OCI-LY3 (cell line): Measurements from ENCODE around the gene PLIN5.
A peak's percentile ranks its signal among the peaks of the same experiment; 100 is the strongest.

Source experiments
- H2AFZ ChIP-seq: fragments of 200-600, 300-600 bp; shearing (Covaris generic); 2 replicates; pipeline ENCODE4 v1.6.0; 2014; ENCODE audit warnings: antibody characterized with exemption, low read depth, low read length
- H3K27ac ChIP-seq: fragments of 200-600, 300-600 bp; sonication (generic); 2 replicates; pipeline ENCODE4 v1.5.1; 2014; ENCODE audit warnings: mild to moderate bottlenecking, low read length, moderate library complexity, mixed read lengths
- H3K27me3 ChIP-seq: fragments of 200-600, 300-600 bp; sonication (generic); 2 replicates; pipeline ENCODE4 v1.6.1; 2014; ENCODE audit warnings: low read depth, low read length, mixed read lengths
- H3K36me3 ChIP-seq: fragments of 200-600, 300-600 bp; sonication (generic); replicated peaks from 2 replicates; pipeline ENCODE3; 2014; ENCODE audit warnings: low read depth, low read length, mixed read lengths
- H3K4me1 ChIP-seq: fragments of 300-600, 200-600 bp; sonication (generic); 2 replicates; pipeline ENCODE4 v1.6.1; 2014; ENCODE audit warnings: low read length, mixed read lengths
- H3K4me2 ChIP-seq: fragments of 200-600, 300-600 bp; sonication (generic); 2 replicates; pipeline ENCODE4 v1.6.1; 2014; ENCODE audit warnings: low read length, mixed read lengths
- H3K4me3 ChIP-seq: fragments of 300-600, 200-600 bp; sonication (generic); 2 replicates; pipeline ENCODE4 v1.5.1; 2014; ENCODE audit warnings: antibody characterized with exemption, mild to moderate bottlenecking, low read length, moderate library complexity
- H3K79me2 ChIP-seq: fragments of 300-600, 200-600 bp; shearing (Covaris generic); 2 replicates; pipeline ENCODE4 v1.6.1; 2014; ENCODE audit warnings: mild to moderate bottlenecking, low read length, mixed read lengths
- H3K9ac ChIP-seq: fragments of 300-600, 200-600 bp; shearing (Covaris generic); 2 replicates; pipeline ENCODE4 v1.6.0; 2014; ENCODE audit warnings: mild to moderate bottlenecking, low read length, moderate library complexity
- H3K9me3 ChIP-seq: fragments of 200-600, 300-600 bp; shearing (Covaris generic); 2 replicates; pipeline ENCODE4 v1.6.1; 2014; ENCODE audit warnings: low read length, mixed read lengths; ENCODE audit not compliant: insufficient read depth
- H4K20me1 ChIP-seq: fragments of 200-600, 300-600 bp; sonication (generic); 2 replicates; pipeline ENCODE4 v1.6.1; 2016; ENCODE audit warnings: low read length, mixed read lengths; ENCODE audit not compliant: insufficient read depth
- EZH2phosphoT487 ChIP-seq: fragments of 200-600 bp; shearing (Covaris generic); IDR thresholded peaks from 2 replicates; pipeline ENCODE4 v1.6.1; 2018; ENCODE audit warnings: antibody characterized with exemption, mixed run types, low read depth
- TF ChIP-seq, protein P1 (sequence below): fragments of 200-600, 300-600 bp; sonication (generic); IDR thresholded peaks from 2 replicates; pipeline ENCODE4 v1.5.1; 2014; ENCODE audit warnings: antibody characterized with exemption, low read length, low read depth

The PLIN5 gene

DNA sequence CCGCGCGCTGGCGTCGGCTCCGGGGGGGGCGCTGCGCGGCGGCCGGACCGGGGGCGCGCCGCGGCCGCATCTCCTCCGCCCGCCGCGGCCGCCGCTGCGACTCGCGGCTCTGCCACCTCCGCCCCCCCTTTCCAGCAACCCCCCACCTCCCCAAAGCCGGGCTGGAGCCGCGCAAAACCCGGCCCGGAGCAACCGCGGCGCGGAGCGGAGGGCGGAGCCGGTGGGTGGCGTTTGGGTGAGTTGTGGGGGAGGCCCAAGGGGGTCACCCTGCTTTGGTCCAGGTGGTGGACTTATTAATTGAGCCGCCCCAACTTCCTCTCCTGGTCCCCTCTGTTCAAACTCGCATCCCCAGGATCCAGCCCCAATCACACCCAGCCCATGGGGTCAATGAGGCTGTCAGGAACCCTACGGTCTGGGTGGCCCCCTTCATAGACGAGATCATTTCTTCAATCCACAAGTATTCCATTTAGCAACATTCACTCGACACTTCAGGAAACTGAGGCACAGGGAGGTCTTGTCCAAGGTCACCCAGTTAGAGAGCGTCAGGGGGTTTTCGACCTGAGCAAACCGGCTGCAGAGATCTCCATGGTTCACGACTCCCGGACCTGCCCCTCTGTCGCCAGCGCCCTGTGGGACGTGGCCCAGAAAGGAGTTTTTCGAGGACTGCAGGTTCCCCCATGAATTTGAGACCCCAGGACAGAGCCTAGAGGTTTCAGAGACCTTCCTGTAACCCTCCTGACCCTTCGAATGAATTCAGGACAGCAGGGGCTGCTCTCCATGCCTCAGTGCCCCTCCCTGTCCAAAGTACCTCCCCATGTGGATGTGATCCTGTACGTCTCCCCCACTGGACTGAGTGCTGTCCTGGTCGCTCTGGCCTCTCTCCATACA is 46.9 kb upstream of the PLIN5 start:
- peak overlapping the region; percentile 88 for H3K4me3 ChIP-seq
- H4K20me1 ChIP-seq: 0 out of 2 replicates have a peak, but pooled peaks cover 7% of the 10 kb centered on the region
- no peak for TF ChIP-seq EZH2phosphoT487
- TF ChIP-seq, protein P1, sequence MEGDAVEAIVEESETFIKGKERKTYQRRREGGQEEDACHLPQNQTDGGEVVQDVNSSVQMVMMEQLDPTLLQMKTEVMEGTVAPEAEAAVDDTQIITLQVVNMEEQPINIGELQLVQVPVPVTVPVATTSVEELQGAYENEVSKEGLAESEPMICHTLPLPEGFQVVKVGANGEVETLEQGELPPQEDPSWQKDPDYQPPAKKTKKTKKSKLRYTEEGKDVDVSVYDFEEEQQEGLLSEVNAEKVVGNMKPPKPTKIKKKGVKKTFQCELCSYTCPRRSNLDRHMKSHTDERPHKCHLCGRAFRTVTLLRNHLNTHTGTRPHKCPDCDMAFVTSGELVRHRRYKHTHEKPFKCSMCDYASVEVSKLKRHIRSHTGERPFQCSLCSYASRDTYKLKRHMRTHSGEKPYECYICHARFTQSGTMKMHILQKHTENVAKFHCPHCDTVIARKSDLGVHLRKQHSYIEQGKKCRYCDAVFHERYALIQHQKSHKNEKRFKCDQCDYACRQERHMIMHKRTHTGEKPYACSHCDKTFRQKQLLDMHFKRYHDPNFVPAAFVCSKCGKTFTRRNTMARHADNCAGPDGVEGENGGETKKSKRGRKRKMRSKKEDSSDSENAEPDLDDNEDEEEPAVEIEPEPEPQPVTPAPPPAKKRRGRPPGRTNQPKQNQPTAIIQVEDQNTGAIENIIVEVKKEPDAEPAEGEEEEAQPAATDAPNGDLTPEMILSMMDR: no peak
- no peaks in the 10 kb centered on the region for H3K9me3 ChIP-seq
- no peaks in the 10 kb centered on the region for H3K27me3 ChIP-seq
- H3K79me2 ChIP-seq: peaks cover 13% of the 10 kb centered on the region
- peak overlapping the region; percentile 67 for H2AFZ ChIP-seq
- H3K4me1 ChIP-seq: peaks cover 48% of the 10 kb centered on the region
- H3K4me2 ChIP-seq: peak overlapping the region; percentile 81
- H3K9ac ChIP-seq: peak overlapping the region; percentile 46
- H3K27ac ChIP-seq: no peak overlapping the region
- H3K36me3 ChIP-seq: peaks cover 5% of the 10 kb centered on the region

DNA sequence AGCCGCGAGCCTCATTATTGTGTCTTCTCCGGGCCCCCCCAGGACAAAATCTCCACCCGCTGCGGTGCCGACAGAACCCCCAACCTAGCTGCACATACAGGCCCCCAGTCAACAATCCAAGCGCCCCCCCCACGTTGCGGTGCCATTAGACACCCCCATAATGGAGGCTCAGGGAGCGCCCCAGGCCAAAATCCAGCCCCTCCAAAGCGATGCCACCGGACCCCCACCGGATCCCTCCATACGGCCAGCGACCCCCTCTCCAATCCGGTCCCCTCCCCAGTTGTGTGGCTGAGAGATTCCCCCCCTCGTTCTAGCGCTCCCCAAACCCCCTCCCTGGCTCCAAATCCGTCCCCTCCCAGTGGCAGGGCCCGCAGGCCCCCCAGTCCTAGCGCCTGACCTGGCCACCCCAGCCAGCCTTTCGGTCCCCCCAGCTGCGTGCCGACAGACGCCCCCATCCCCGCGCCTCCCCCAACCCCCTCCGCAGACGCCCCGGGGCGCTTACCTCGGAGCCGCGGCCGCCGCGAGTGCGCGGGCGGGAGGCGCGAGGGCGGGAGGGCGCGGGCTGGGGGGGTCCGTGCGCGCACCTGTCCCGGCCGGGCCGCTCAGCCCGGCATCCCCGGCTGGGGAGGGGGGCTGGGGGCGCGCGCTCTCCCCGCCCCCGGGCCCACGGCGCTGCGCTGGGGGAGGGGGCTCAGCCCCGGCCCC is 46.1 kb upstream of the PLIN5 start:
- H3K4me2 ChIP-seq: peak overlapping the region; percentile 86
- H3K27me3 ChIP-seq: no peaks in the 10 kb centered on the region
- H3K9me3 ChIP-seq: no peaks in the 10 kb centered on the region
- peaks cover 13% of the 10 kb centered on the region for H3K79me2 ChIP-seq
- H3K9ac ChIP-seq: peak overlapping the region; percentile 68
- TF ChIP-seq EZH2phosphoT487: no peak
- TF ChIP-seq, protein P1: no peak
- no peak overlapping the region for H2AFZ ChIP-seq
- H4K20me1 ChIP-seq: peaks cover 14% of the 10 kb centered on the region; the same call in 1 of the 2 replicates
- H3K4me1 ChIP-seq: peaks cover 40% of the 10 kb centered on the region
- no peak overlapping the region for H3K27ac ChIP-seq
- H3K4me3 ChIP-seq: peak overlapping the region; percentile 88
- H3K36me3 ChIP-seq: peaks cover 8% of the 10 kb centered on the region

DNA sequence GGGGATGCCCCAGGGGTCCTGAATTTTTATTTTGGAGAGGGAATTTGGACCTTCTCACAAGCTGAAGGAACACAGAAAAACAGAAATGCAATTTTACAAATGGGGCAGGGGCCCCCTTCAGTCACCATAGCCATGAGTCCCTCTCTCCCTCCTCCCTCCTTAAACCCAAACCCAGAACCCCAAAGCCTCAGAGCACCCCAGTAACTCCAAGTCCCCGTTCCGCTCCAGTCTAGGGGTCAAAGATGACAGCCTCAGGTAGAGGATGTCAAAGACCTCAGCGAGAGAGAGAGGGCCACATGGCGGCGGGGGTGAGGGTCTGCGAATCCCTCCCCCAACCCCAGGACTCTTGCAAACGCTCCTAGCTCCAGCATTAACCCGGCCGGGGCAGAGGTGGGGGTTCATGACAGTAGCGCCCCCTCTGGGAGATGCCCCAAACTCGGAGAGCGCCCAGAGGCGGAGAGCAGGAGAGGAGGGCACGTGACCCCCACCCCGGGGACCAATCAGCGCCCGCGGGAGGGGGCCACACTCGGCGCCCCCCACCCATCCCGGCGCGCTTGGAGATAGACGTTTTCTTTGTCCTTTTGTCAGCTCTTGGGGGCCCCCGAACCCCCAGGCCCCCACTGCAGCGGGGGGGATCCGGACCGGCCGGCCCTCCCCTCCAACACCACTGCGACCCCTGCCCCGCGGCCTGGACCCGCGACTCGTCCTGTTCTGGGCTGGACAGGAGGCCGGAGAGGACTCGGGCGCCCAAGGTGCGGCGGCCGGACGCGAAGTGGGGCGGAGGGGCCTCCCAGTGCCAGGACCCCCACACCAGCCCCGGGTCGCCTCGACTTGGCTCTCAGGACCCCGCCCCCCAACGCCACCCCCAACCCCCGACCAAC is 45.2 kb upstream of the PLIN5 start:
- Histone ChIP-seq H3K4me3 (peak overlapping the region; percentile 88), H3K27ac (no peak overlapping the region), H3K4me2 (peak overlapping the region; percentile 86), H3K9ac (peak overlapping the region; percentile 8; the same call in 1 of the 2 replicates), H3K4me1 (peaks cover 37% of the 10 kb centered on the region), H3K27me3 (no peaks in the 10 kb centered on the region), H4K20me1 (peaks cover 15% of the 10 kb centered on the region; the same call in 1 of the 2 replicates), H3K9me3 (no peaks in the 10 kb centered on the region), H2AFZ (no peak overlapping the region), H3K36me3 (peaks cover 8% of the 10 kb centered on the region), H3K79me2 (peaks cover 13% of the 10 kb centered on the region)
- TF ChIP-seq, protein P1: peak; percentile 38
- TF ChIP-seq EZH2phosphoT487: no peak
